HPDE6-E6E7 (cell line): ENCODE data around the gene TTC3.

Experiments used
- DNase-seq: peaks from one replicate; pipeline ENCODE4 v3.0.0; 2011; ENCODE audit warnings: missing footprints; ENCODE audit errors: extremely low spot score

Gene TTC3

GRCh38 chr21:37061926-37062592, 11.0 kb upstream of the TTC3 start:
- DNase-seq: no peak

GRCh38 chr21:37062593-37062935, 10.5 kb upstream of the TTC3 start:
- no peak for DNase-seq

GRCh38 chr21:37063433-37063832, 9.6 kb upstream of the TTC3 start:
- no peak for DNase-seq

- no peak for DNase-seq
Measured at GRCh38 chr21:37064841-37065240, 8.2 kb upstream of the TTC3 start.

- DNase-seq: no peak
Measured at GRCh38 chr21:37065561-37066177, 7.4 kb upstream of the TTC3 start.

GRCh38 chr21:37071561-37072273, 1.3 kb upstream of the TTC3 start:
- peak; percentile 11 for DNase-seq

GRCh38 chr21:37072274-37072987, 623 bp upstream of the TTC3 start:
- DNase-seq: peak; percentile 43

GRCh38 chr21:37073417-37074196, 553 bp downstream of the TTC3 start:
- DNase-seq: no peak

GRCh38 chr21:37074197-37074510, 1.1 kb downstream of the TTC3 start:
- no peak for DNase-seq

- no peak for DNase-seq
Measured at GRCh38 chr21:37074546-37074945, 1.5 kb downstream of the TTC3 start.

- no peak for DNase-seq
Measured at GRCh38 chr21:37075214-37075770, 2.2 kb downstream of the TTC3 start.

- no peak for DNase-seq
Measured at GRCh38 chr21:37076087-37076850, 3.2 kb downstream of the TTC3 start.

GRCh38 chr21:37077403-37077802, 4.3 kb downstream of the TTC3 start:
- DNase-seq: no peak

GRCh38 chr21:37079211-37079824, 6.3 kb downstream of the TTC3 start:
- DNase-seq: no peak

- DNase-seq: no peak
Measured at GRCh38 chr21:37082375-37082774, 9.3 kb downstream of the TTC3 start.

- DNase-seq: no peak
Measured at GRCh38 chr21:37082856-37083528, 9.9 kb downstream of the TTC3 start.

- DNase-seq: no peak
Measured at GRCh38 chr21:37085726-37086125, 12.7 kb downstream of the TTC3 start.

- no peak for DNase-seq
Measured at GRCh38 chr21:37087188-37087587, 14.1 kb downstream of the TTC3 start.

- DNase-seq: no peak
Measured at GRCh38 chr21:37088186-37088735, 15.2 kb downstream of the TTC3 start.

- no peak for DNase-seq
Measured at GRCh38 chr21:37093977-37094376, 20.9 kb downstream of the TTC3 start.
